ENCODE results near the gene TRAPPC1.

DNA sequence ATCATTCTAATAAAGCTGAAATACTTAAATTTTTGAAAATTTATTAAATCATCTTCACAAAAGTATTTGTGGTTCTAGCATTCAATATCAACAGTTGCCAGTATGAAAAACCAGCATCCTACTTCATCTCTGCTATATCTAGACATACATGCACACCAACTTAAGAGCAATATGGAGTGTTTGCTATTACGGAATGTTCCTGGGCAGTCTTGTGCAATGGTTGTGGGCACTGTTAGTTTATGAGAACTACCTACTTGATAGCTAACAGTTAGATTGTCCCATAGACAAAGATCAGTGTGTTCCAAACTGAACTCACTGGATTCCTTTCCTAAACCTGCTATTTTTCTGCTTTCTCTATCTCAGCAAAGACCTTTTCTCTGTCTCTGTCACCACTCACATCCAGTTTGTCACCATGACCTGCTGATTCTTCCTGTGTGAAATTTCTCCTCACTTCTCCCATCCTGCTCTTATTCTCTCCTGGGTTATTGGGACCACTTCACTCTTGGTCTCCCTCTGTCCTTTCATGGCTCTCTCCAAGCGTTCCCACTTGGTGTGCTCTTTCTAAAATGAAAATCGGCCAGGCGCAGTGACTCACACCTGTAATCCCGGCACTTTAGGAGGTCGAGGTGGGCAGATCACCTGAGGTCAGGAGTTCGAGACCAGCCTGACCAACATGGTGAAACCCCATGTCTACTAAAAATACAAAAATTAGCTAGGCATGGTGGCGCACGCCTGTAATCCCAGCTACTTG lies 27.9 kb upstream of the TRAPPC1 start:
- TF ChIP-seq CTCF (IDR thresholded peaks at IDR 0.05) (no peak), EP300 (IDR thresholded peaks at IDR 0.05) (no peak), POLR2A (IDR thresholded peaks at IDR 0.05) (no peak)
